A673 (cell line): Measurements from ENCODE around the gene RBP4. TPM values are rescaled to one million over a fixed set of nuclear protein-coding genes. Genes with fewer than 3 reads are reported as not detected.
A peak's percentile ranks its signal among the peaks of the same experiment; 100 is the strongest.

ENCODE experiments used
- BruUV-seq: library from RNA; stranded (reverse); fragments of 400-500 nt; replicated peaks from 2 replicates; lab custom pipeline; 2021; lab: Mats Ljungman, UMichigan
- CTCF ChIA-PET: fragments of 300-600 bp; sonication (Branson Sonifier 250); formaldehyde crosslinking; loops from one replicate; lab custom pipeline; 2022; ENCODE audit warnings: antibody characterized with exemption; lab: Charles Lee
- POLR2A ChIA-PET: fragments of 300-600 bp; sonication (Branson Sonifier 250); formaldehyde crosslinking; loops from one replicate; lab custom pipeline; 2022; ENCODE audit warnings: antibody characterized with exemption; ENCODE audit not compliant: low non-redundant PET; lab: Charles Lee
- DNase-seq: peaks from one replicate; pipeline ENCODE4 v3.0.0-alpha.2; 2015; ENCODE audit warnings: low spot score
- H3K27ac ChIP-seq: fragments of 200-600 bp; sonication (generic); 2 replicates; pipeline ENCODE4 v1.5.1; 2016; ENCODE audit warnings: mixed run types, low read depth, mild to moderate bottlenecking, mixed read lengths, antibody characterized with exemption, low read length; ENCODE audit not compliant: poor library complexity, severe bottlenecking
- H3K27me3 ChIP-seq: fragments of 200-600 bp; sonication (generic); replicated peaks from 2 replicates; pipeline ENCODE4 v1.6.1; 2017; ENCODE audit warnings: mixed run types, low read depth, mild to moderate bottlenecking, mixed read lengths, antibody characterized with exemption, low read length; ENCODE audit not compliant: insufficient read depth, poor library complexity
- H3K36me3 ChIP-seq: fragments of 200-600 bp; sonication (generic); 2 replicates; pipeline ENCODE4 v1.6.1; 2016; ENCODE audit warnings: mixed run types, mild to moderate bottlenecking, mixed read lengths, antibody characterized with exemption, low read length; ENCODE audit not compliant: insufficient read depth, poor library complexity, severe bottlenecking
- H3K4me1 ChIP-seq: fragments of 200-600 bp; sonication (generic); 2 replicates; pipeline ENCODE4 v1.6.1; 2017; ENCODE audit warnings: mixed run types, mild to moderate bottlenecking, mixed read lengths, antibody characterized with exemption, low read length; ENCODE audit not compliant: insufficient read depth, poor library complexity, severe bottlenecking
- H3K4me3 ChIP-seq: fragments of 200-600 bp; sonication (generic); 2 replicates; pipeline ENCODE4 v1.5.1; 2016; ENCODE audit warnings: low read depth, mixed run types, mild to moderate bottlenecking, mixed read lengths, low read length; ENCODE audit not compliant: poor library complexity, severe bottlenecking
- H3K9me3 ChIP-seq: fragments of 200-600 bp; sonication (generic); 2 replicates; pipeline ENCODE4 v1.6.1; 2016; ENCODE audit warnings: mixed run types, low read depth, mild to moderate bottlenecking, mixed read lengths, antibody characterized with exemption, low read length; ENCODE audit not compliant: poor library complexity, severe bottlenecking
- CTCF ChIP-seq: fragments of 300-800, 200-600 bp; sonication (generic); conservative IDR thresholded peaks from 2 replicates; pipeline ENCODE4 v1.5.1; 2017; ENCODE audit warnings: low read depth, mild to moderate bottlenecking, antibody characterized with exemption, low read length, moderate library complexity, mixed read lengths
- EZH2 ChIP-seq: fragments of 200-600 bp; sonication (generic); IDR thresholded peaks from 2 replicates; pipeline ENCODE4 v1.6.1; 2017; ENCODE audit warnings: borderline replicate concordance, low read depth, mild to moderate bottlenecking, mixed read lengths, antibody characterized with exemption, low read length; ENCODE audit not compliant: poor library complexity, severe bottlenecking
- intact Hi-C: fragments of 100-400 bp; cut with micrococcal nuclease; formaldehyde crosslinking; loops from one replicate; pipeline ENCODE4 v1.10.0; 2022; ENCODE audit not compliant: unreplicated experiment
- total RNA-seq: library from RNA; stranded (reverse); gene quantifications from 2 replicates; pipeline ENCODE4 v1.2.3, GENCODE V29; 2021

RBP4 gene
- total RNA-seq, 1 experiment from 2014 or later, result not detected

GRCh38 chr10:93567277-93568104 is 33.5 kb downstream of the RBP4 start:
- DNase-seq, result no peak
- peak; percentile 55 for TF ChIP-seq EZH2
- no peak for TF ChIP-seq CTCF
- intact Hi-C loops, result no loop called here
- no peak overlapping the region for H3K27ac ChIP-seq
- ChIA-PET POLR2A (no interaction called here), CTCF (no interaction called here)
- H3K9me3 ChIP-seq, result no peaks in the 10 kb centered on the region
- no peak overlapping the region for H3K4me3 ChIP-seq
- no peaks in the 10 kb centered on the region for H3K4me1 ChIP-seq
- H3K36me3 ChIP-seq, result no peaks in the 10 kb centered on the region
- BruUV-seq, result no TSS peak
- H3K27me3 ChIP-seq, result peaks cover 71% of the 10 kb centered on the region

- TF ChIP-seq EZH2 (peak; percentile 79), CTCF (no peak)
- Histone ChIP-seq H3K36me3 (no peaks in the 10 kb centered on the region), H3K9me3 (no peaks in the 10 kb centered on the region), H3K4me3 (no peak within 1 kb of the TSS), H3K27ac (no peak within 1 kb of the TSS), H3K4me1 (no peaks in the 10 kb centered on the region), H3K27me3 (peaks cover 71% of the 10 kb centered on the region)
- ChIA-PET CTCF (no interaction called here), POLR2A (no interaction called here)
- intact Hi-C loops, result no loop called here
- no TSS peak for BruUV-seq
- no peak for DNase-seq
Measured at GRCh38 chr10:93566435-93567276, 34.4 kb downstream of the RBP4 start, which contains the start of gene FFAR4. Gene FFAR4, plus strand, starts transcription at chr10:93566665. Its CDS starts 56 bp downstream, at chr10:93566721.

- CTCF ChIA-PET, result no interaction called here
- no peaks in the 10 kb centered on the region for H3K36me3 ChIP-seq
- POLR2A ChIA-PET, result interaction anchor here (0.7 kb wide), 1 partner anchor 10 kb away, joined by 3 read pairs; no protein-coding TSS in a partner anchor
- H3K27ac ChIP-seq, result no peak overlapping the region
- H3K4me1 ChIP-seq, result no peaks in the 10 kb centered on the region
- no TSS peak for BruUV-seq
- TF ChIP-seq EZH2, result no peak
- TF ChIP-seq CTCF, result no peak
- intact Hi-C loops, result no loop called here
- DNase-seq, result no peak
- H3K4me3 ChIP-seq, result no peak overlapping the region
- peaks cover 61% of the 10 kb centered on the region for H3K27me3 ChIP-seq
- no peaks in the 10 kb centered on the region for H3K9me3 ChIP-seq
Measured at GRCh38 chr10:93565446-93565845, 35.6 kb downstream of the RBP4 start.
